22Rv1 (cell line): ENCODE data around the gene RBM10.

Experiments
- CTCF ChIP-seq: fragments of 450-650 bp; IDR thresholded peaks from 2 replicates; pipeline ENCODE4 v1.5.1; 2017; ENCODE audit warnings: mild to moderate bottlenecking
- ZFX ChIP-seq: fragments of 450-650 bp; IDR thresholded peaks from 2 replicates; pipeline ENCODE4 v1.6.1; 2017; ENCODE audit warnings: antibody characterized with exemption, borderline replicate concordance

- TF ChIP-seq CTCF = no peak
- TF ChIP-seq ZFX = no peak
Observed at GRCh38 chrX:47224266-47224895, 79.4 kb downstream of the RBM10 start.
